LNCaP clone FGC (cell line): ENCODE results near the gene PRDM16.

Source experiments
- DNase-seq: peaks from one replicate; pipeline ENCODE4 v3.0.0-alpha.2; 2011; ENCODE audit warnings: low read depth
- H3K4me3 ChIP-seq: 2 replicates; pipeline ENCODE4 v1.5.1; 2011; ENCODE audit warnings: mild to moderate bottlenecking, low read depth, low read length, control low read depth
- TF ChIP-seq, protein P1 (sequence below): IDR thresholded peaks from 2 replicates; pipeline ENCODE4 v1.5.1; 2012; ENCODE audit warnings: mild to moderate bottlenecking; ENCODE audit not compliant: control insufficient read depth, insufficient read depth; ENCODE audit errors: extremely low read depth

Gene PRDM16

GRCh38 chr1:3028531-3029282 is 40.3 kb upstream of the PRDM16 start:
- TF ChIP-seq, protein P1, sequence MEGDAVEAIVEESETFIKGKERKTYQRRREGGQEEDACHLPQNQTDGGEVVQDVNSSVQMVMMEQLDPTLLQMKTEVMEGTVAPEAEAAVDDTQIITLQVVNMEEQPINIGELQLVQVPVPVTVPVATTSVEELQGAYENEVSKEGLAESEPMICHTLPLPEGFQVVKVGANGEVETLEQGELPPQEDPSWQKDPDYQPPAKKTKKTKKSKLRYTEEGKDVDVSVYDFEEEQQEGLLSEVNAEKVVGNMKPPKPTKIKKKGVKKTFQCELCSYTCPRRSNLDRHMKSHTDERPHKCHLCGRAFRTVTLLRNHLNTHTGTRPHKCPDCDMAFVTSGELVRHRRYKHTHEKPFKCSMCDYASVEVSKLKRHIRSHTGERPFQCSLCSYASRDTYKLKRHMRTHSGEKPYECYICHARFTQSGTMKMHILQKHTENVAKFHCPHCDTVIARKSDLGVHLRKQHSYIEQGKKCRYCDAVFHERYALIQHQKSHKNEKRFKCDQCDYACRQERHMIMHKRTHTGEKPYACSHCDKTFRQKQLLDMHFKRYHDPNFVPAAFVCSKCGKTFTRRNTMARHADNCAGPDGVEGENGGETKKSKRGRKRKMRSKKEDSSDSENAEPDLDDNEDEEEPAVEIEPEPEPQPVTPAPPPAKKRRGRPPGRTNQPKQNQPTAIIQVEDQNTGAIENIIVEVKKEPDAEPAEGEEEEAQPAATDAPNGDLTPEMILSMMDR, result no peak
- H3K4me3 ChIP-seq, result no peak overlapping the region
- no peak for DNase-seq

- TF ChIP-seq, protein P1, result no peak
- H3K4me3 ChIP-seq, result no peak overlapping the region
- no peak for DNase-seq
Observed at GRCh38 chr1:3029481-3029961, 39.5 kb upstream of the PRDM16 start.

- H3K4me3 ChIP-seq, result no peak overlapping the region
- DNase-seq, result no peak
- TF ChIP-seq, protein P1, result no peak
Observed at GRCh38 chr1:3029991-3030662, 38.9 kb upstream of the PRDM16 start.

DNA sequence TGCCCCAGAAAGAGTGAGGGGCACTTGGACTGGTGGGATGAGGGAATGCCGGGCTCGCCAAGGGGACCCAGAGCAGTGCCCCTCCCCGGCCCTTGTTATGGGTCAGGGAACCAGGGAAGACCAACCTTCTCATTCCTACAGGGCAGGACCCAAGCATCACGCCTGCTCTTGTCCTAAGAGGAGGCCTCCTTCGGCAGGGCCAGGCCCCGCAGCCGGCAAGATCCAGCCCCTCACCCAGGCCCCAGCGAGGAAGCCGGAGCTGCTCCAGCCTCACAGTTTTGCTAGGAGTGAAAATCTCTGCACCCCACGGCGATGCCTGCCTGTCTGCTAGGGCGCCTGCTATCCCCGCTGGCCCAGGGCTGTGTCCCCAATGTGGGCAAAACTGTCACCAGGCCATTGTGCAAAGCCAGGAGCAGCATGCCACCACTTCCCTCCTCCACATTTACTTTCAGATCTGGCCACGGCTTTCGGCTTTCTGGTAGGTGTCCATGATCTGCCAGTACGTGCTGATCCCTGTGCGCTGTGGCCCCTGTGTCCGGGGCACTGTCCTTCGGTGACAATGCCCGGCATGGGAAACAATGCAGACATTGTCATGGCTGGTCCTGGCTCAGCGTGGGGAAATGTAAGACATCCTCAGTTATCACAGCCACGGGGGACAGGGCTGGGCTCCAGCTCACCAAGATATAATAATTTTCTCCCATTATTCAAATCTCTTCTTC is 38.2 kb upstream of the PRDM16 start:
- H3K4me3 ChIP-seq, result no peak overlapping the region
- TF ChIP-seq, protein P1, result no peak
- DNase-seq, result no peak

GRCh38 chr1:3031401-3032221 is 37.4 kb upstream of the PRDM16 start:
- TF ChIP-seq, protein P1, result no peak
- no peak for DNase-seq
- H3K4me3 ChIP-seq, result no peak overlapping the region

- DNase-seq, result no peak
- H3K4me3 ChIP-seq, result no peak overlapping the region
- TF ChIP-seq, protein P1, result no peak
Observed at GRCh38 chr1:3032371-3033039, 36.5 kb upstream of the PRDM16 start.
